Neural crest cell (in vitro differentiated cells): ENCODE results near the gene PFN4. TPM values are rescaled to one million over a fixed set of nuclear protein-coding genes. Genes with fewer than 3 reads are reported as not detected.
A peak's percentile ranks its signal among the peaks of the same experiment; 100 is the strongest.

Source experiments
- DNase-seq: peaks from one replicate; pipeline ENCODE4 v3.0.0; 2021; ENCODE audit warnings: low read depth, mixed read lengths, low spot score
- H3K27ac Mint-ChIP-seq: one replicate; pipeline ENCODE4 v1.8.0; 2021; ENCODE audit warnings: mild to moderate bottlenecking, mixed read lengths; ENCODE audit not compliant: unreplicated experiment
- H3K27me3 Mint-ChIP-seq: 2 replicates; pipeline ENCODE4 v1.8.0; 2021; ENCODE audit warnings: low read depth, mild to moderate bottlenecking, mixed read lengths
- H3K36me3 Mint-ChIP-seq: 2 replicates; pipeline ENCODE4 v1.8.0; 2021; ENCODE audit warnings: low read depth, mild to moderate bottlenecking, mixed read lengths
- H3K4me1 Mint-ChIP-seq: 2 replicates; pipeline ENCODE4 v1.8.0; 2021; ENCODE audit warnings: mixed read lengths
- H3K4me3 Mint-ChIP-seq: one replicate; pipeline ENCODE4 v1.8.0; 2021; ENCODE audit warnings: mild to moderate bottlenecking, mixed read lengths
- H3K9me3 Mint-ChIP-seq: 2 replicates; pipeline ENCODE4 v1.8.0; 2021; ENCODE audit warnings: mixed read lengths
- CTCF ChIP-seq: fragments of 200-600 bp; sonication (generic); conservative IDR thresholded peaks from 2 replicates; pipeline ENCODE4 v1.5.0; 2021; ENCODE audit warnings: antibody characterized with exemption, mild to moderate bottlenecking
- total RNA-seq: library from RNA; stranded (reverse); gene quantifications from 2 replicates; pipeline ENCODE4 v1.2.1, GENCODE V29; 2021

Gene PFN4
- total RNA-seq, 1 donor from 2014 or later = 1.3 TPM

- no peak for DNase-seq
- no peak for TF ChIP-seq CTCF
- Mint-ChIP-seq H3K27ac (no peak overlapping the region), H3K4me1 (no peaks in the 10 kb centered on the region), H3K27me3 (no peaks in the 10 kb centered on the region), H3K36me3 (peaks cover 28% of the 10 kb centered on the region), H3K9me3 (peaks cover 7% of the 10 kb centered on the region), H3K4me3 (no peak overlapping the region)
These were observed 39.4 kb upstream of the PFN4 start for GRCh38 chr2:24162494-24162893.

GRCh38 chr2:24160761-24161160 lies 37.6 kb upstream of the PFN4 start:
- Mint-ChIP-seq H3K9me3 (peaks cover 7% of the 10 kb centered on the region), H3K4me3 (no peak overlapping the region), H3K36me3 (peaks cover 30% of the 10 kb centered on the region), H3K4me1 (no peaks in the 10 kb centered on the region), H3K27ac (no peak overlapping the region), H3K27me3 (no peaks in the 10 kb centered on the region)
- DNase-seq = no peak
- TF ChIP-seq CTCF = no peak

GRCh38 chr2:24159708-24160107 lies 36.6 kb upstream of the PFN4 start:
- Mint-ChIP-seq H3K4me1 (no peaks in the 10 kb centered on the region), H3K36me3 (peaks cover 30% of the 10 kb centered on the region), H3K27me3 (no peaks in the 10 kb centered on the region), H3K9me3 (peaks cover 7% of the 10 kb centered on the region), H3K4me3 (no peak overlapping the region), H3K27ac (no peak overlapping the region)
- TF ChIP-seq CTCF = no peak
- no peak for DNase-seq

- Mint-ChIP-seq H3K36me3 (peaks cover 30% of the 10 kb centered on the region), H3K27me3 (no peaks in the 10 kb centered on the region), H3K9me3 (peaks cover 7% of the 10 kb centered on the region), H3K27ac (peak overlapping the region; percentile 44), H3K4me1 (no peaks in the 10 kb centered on the region), H3K4me3 (no peak overlapping the region)
- TF ChIP-seq CTCF = no peak
- no peak for DNase-seq
These were observed 35.0 kb upstream of the PFN4 start for GRCh38 chr2:24158131-24158530.

GRCh38 chr2:24153478-24153877 lies 30.3 kb upstream of the PFN4 start:
- Mint-ChIP-seq H3K4me3 (no peak overlapping the region), H3K27me3 (no peaks in the 10 kb centered on the region), H3K9me3 (no peaks in the 10 kb centered on the region), H3K27ac (no peak overlapping the region), H3K4me1 (no peaks in the 10 kb centered on the region), H3K36me3 (peaks cover 23% of the 10 kb centered on the region)
- no peak for TF ChIP-seq CTCF
- DNase-seq = no peak
